ENCODE results near the gene CAMTA1.

DNA sequence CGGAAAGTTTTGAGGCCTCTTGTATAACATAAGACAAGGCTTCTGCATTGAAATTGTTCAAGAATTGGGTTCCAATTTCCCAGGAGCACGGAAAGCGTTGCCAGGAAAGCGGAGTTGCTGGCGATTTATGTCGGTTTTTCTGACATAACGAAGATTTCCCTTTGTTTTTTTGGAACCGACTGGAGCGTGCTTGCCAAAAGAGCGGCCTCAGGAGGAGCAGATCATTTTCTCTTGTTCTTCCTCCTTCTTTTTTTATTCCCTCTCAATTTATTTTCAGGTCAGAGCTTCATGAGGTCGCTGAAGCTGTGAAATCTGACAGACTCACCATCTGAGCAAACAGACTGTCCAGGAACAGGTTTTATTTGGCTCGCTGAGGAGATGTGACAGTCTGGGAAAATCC, 275.5 kb downstream of the CAMTA1 start:
- TF ChIP-seq EZH2 (IDR thresholded peaks at IDR 0.05; ENCODE audit: low read length): no peak
- TF ChIP-seq, protein P1, sequence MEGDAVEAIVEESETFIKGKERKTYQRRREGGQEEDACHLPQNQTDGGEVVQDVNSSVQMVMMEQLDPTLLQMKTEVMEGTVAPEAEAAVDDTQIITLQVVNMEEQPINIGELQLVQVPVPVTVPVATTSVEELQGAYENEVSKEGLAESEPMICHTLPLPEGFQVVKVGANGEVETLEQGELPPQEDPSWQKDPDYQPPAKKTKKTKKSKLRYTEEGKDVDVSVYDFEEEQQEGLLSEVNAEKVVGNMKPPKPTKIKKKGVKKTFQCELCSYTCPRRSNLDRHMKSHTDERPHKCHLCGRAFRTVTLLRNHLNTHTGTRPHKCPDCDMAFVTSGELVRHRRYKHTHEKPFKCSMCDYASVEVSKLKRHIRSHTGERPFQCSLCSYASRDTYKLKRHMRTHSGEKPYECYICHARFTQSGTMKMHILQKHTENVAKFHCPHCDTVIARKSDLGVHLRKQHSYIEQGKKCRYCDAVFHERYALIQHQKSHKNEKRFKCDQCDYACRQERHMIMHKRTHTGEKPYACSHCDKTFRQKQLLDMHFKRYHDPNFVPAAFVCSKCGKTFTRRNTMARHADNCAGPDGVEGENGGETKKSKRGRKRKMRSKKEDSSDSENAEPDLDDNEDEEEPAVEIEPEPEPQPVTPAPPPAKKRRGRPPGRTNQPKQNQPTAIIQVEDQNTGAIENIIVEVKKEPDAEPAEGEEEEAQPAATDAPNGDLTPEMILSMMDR (optimal IDR thresholded peaks at IDR 0.05 in 1 of 3, IDR thresholded peaks at IDR 0.05 in 1 of 3, conservative IDR thresholded peaks at IDR 0.05 in 1 of 3; ENCODE audit: extremely low read depth in 1 of 3, insufficient read depth in 2 of 3, low read length in 3 of 3): no peak

All from keratinocyte (primary cell).